Liver (tissue), 3 donors: ENCODE results near the gene IQCF2.

Experiments
- CTCF ChIP-seq: fragments of 150-350 bp; IDR thresholded peaks from 2 replicates; pipeline ENCODE4 v1.5.1; 2017; ENCODE audit warnings: improper control_type of control experiment, low read depth, low read length; ENCODE audit not compliant: missing input control
- RAD21 ChIP-seq, 2 donors: IDR thresholded peaks; 2 replicates each; pipeline ENCODE4 v1.6.1; 2016; ENCODE audit warnings: antibody characterized with exemption in 2 of 2, mild to moderate bottlenecking in 2 of 2
- donor health status: healthy.
- donor health status: healthy.

GRCh38 chr3:51869304-51869703, 7.9 kb downstream of the IQCF2 start:
- TF ChIP-seq CTCF (no peak), RAD21 (IDR thresholded peaks at IDR 0.05) (no peak)
